HG02588 (cell line): ENCODE data around the gene GPX8.

ENCODE experiments used
- ATAC-seq: cut with Tn5 transposase; IDR thresholded peaks from one replicate; pipeline ENCODE4 v1.9.1; 2021; ENCODE audit warnings: mild to moderate bottlenecking, moderate library complexity; ENCODE audit not compliant: unreplicated experiment

Gene GPX8

GRCh38 chr5:55172051-55172899, 12.3 kb downstream of the GPX8 start:
- ATAC-seq: peak; percentile 46

GRCh38 chr5:55172937-55173686, 13.1 kb downstream of the GPX8 start, which contains the start of gene CDC20B:
TSS of gene CDC20B (minus strand) at chr5:55173177. CDS start at chr5:55173000, 177 bp downstream.
- peak; percentile 95 for ATAC-seq

DNA sequence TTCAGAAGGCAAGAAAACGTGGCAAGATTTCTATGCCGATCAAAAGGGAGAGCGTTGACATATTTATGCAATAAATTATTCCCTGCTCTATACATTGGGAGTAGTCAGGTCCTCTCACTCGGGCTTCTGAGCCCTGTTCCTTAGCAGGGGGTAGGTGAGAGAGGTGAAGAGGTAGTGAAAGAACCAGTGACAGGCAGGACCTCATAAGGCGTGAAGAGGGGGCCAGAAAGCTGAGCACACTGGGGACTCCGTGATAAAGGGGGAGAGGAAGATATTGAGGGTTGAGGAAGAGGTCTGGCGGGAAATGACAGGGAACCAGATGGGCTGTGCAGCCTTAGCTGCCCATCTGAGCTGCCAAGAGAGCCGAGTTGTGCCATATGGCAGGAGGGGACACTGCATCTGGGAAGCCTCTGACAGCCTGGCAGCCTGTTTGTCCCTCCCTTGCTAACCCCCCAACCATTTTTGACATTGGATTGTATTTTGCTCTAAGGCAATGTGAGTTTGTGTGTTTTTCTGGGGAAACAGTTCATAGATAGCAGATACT, 13.8 kb downstream of the GPX8 start:
- ATAC-seq: peak; percentile 12

DNA sequence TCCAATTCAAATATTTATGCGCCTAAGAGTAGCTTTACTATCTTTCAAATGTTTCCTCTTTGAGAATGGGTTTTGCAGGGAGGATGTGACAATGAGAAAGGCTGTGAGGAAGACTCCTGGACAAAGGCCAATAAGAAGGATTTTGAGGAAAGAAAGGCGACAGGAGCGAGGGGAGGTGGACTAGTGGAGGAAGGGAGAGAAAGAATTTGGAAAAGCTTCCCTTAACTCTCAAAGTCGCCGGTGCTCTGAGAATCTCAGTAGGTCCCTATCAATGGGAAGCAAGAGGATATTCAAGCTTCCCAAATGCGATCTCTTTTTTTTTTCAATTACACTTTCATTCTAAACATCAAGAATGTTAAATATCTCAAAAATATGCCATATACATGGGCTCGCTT, 15.8 kb downstream of the GPX8 start:
- ATAC-seq: no peak

GRCh38 chr5:55176176-55176818, 16.3 kb downstream of the GPX8 start:
- ATAC-seq: no peak

DNA sequence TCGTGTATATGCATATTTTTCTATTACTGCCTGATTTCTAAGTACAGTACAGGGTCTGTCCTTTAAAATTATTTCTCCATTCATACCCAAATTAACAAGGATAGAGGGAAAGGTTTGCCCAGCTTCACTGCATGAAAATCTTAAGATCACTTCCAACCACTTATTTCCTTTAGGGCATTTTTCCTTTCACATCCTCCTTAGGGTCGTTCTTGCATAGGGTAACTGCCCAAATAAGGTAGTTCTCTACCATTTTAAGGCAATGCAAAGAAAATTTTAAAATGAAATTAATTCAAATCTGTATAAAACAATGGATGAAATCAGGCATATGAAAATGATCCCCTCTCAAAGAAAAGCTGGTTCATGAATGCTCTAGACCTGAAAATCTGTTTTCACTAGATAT, 17.1 kb downstream of the GPX8 start:
- no peak for ATAC-seq

DNA sequence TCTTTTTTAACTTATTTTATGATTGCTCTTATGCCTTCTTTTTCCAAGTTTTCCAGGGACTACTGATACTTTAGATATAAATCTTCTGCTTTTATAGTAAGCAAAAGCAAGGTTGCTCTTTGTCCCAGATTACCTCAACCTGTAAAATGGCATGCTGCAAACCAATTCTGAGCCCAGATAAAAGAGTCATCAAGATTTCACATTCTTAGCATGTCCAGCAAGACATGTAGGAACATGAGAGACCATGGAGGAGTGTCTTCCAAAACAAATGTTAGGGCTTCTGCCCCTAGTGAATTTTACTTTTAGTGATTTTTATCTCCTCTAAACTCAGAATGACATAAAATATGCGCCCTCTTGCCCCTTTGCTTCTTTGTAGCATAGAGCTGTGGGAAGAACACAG, 20.0 kb downstream of the GPX8 start:
- ATAC-seq: no peak

DNA sequence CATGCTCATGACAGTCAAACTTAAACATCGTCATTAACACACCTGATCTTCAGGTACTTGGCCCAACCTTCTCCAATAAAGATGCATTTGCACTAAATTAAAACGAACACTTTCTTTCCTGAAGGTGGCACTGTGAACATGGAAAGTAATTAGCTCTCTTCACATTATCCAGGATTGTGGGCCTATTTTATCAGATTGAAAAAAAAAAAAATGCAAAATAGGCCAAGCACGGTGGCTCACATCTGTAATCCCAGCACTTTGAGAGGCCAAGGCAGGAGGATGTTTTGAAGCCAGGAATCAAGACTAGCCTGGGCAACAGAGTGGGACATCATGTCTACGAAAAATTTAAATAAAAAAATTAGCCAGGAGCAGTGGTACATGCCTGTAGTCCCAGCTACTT, 27.4 kb downstream of the GPX8 start:
- ATAC-seq: no peak

DNA sequence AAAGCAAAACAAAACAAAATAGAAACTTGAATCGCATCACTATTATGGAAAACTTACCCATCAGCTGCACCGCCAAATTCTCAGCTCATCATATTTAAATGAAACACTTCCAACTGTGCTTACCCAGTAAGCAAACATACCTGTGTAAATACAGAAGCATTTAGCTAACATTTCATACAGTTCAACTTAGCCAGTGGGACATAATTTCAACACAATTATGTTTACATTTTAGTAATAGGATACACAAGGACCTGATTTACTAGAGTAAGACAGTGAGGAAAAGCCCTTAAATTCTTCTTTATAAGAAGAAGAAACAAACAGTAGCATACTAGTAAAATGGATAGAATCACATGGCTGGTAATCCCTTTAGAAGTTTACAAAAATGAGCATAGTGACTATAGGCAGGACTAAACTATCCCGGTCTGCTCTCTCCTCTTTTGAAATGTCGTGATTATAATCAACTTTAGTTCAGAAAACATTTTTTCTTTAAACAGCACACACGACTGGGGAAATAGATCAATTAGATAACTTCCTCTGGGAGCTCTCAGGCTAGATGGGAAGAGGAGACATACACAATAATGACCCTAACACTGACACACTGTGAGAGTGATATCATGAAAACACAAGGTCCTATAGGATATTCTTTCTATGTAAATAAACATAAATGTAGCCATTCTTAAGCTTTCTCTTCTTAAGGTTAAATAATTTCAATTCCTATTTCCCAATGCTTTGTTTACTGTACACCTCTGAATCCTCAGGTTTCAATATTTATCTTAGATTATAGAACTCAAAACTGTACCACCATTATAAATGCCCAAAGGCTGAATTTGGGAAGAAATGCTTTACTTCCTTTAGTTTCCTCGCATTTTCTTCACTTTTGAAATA, 28.9 kb downstream of the GPX8 start:
- no peak for ATAC-seq

- no peak for ATAC-seq
These were observed 31.2 kb downstream of the GPX8 start for GRCh38 chr5:55191165-55191564.

DNA sequence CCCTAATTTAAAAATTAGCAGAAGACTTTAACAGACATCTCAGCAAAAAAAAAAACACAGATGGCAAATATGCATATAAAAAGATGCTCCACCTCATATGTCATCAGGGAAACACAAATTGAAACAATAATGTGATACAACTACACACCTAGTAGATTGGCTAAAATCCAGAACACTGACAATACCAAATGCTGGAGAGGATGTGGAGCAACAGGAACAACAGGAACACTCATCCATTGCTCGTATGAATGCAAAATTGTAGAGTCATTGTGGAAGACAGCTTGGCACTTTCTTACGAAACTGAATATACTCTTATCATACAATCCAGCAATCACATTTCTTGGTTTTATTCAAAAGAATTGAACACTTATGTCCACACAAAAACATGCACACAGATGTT, 45.0 kb downstream of the GPX8 start:
- ATAC-seq: no peak

DNA sequence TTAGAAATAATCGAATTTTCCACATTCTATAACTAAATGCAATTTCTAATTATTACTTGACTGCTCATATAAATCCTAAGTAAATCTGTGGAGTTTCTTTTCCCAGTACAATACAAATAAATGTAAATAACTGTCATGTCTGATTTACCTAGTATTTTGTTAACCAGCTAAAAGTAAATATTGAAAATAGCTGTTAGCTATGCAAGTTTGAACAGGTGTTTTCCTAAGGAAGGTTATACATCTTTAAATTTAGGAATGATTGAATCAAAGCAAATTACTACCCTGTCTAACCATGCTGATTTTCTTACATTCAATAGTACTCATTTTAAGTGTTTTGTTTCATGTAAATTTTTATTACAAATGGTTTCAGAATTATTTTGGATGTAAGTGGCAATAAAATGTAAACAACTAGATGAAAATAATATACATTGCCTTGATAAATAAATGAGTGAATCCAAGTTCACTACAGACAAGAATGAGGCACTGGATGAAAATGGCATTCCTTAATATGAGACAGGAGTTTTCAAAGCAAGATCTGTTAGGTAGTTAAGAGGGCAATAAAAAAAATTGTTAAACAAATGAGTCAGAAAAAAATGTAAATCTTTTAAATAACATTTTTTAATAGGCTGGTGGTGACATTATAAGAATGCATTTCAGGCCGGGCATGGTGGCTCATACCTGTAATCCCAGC, 51.4 kb downstream of the GPX8 start:
- ATAC-seq: no peak
